Measurements from ENCODE around the gene PLCB4. TPM values are rescaled to one million over a fixed set of nuclear protein-coding genes. Genes with fewer than 3 reads are reported as not detected.

PLCB4 gene
- total RNA-seq, 4 donors from 2014 or later = 6.3 to 24.5 (median 10.4) TPM

DNA sequence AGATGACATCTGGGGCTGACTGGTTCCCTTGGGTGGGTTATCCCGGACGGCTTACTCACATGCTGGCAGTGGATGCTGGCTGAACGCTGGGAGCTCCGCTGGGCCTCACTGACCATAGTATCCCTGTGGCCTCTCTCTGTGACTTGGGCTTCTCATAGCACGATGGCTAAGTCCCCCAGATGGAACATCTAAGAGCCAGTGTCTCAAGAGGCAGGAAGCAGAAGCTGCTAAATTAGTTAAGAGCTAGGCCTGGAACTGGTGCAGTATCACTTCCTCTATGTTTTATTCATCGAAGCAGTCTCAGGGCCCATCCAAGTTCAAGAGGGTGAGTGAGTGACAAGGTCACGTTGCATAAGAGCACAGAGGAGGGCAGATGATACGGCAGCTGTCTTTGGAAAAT is 329.0 kb downstream of the PLCB4 start:
- TF ChIP-seq EP300 (IDR thresholded peaks at IDR 0.05) (no peak), POLR2AphosphoS5 (IDR thresholded peaks at IDR 0.05) (no peak), POLR2A (IDR thresholded peaks at IDR 0.05) (no peak)
- TF ChIP-seq, protein P1, sequence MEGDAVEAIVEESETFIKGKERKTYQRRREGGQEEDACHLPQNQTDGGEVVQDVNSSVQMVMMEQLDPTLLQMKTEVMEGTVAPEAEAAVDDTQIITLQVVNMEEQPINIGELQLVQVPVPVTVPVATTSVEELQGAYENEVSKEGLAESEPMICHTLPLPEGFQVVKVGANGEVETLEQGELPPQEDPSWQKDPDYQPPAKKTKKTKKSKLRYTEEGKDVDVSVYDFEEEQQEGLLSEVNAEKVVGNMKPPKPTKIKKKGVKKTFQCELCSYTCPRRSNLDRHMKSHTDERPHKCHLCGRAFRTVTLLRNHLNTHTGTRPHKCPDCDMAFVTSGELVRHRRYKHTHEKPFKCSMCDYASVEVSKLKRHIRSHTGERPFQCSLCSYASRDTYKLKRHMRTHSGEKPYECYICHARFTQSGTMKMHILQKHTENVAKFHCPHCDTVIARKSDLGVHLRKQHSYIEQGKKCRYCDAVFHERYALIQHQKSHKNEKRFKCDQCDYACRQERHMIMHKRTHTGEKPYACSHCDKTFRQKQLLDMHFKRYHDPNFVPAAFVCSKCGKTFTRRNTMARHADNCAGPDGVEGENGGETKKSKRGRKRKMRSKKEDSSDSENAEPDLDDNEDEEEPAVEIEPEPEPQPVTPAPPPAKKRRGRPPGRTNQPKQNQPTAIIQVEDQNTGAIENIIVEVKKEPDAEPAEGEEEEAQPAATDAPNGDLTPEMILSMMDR (IDR thresholded peaks at IDR 0.05) = no peak
- no peak for DNase-seq (ENCODE audit: low spot score in 2 of 2)
- Histone ChIP-seq H3K36me3 (no peaks in the 10 kb centered on the region), H3K27ac (no peak overlapping the region), H3K4me1 (no peaks in the 10 kb centered on the region), H3K9me3 (no peaks in the 10 kb centered on the region), H3K27me3 (no peaks in the 10 kb centered on the region), H3K4me3 (no peak overlapping the region)
- WGBS = 70% methylated on average over 6 of the region's 8 CpGs

DNA sequence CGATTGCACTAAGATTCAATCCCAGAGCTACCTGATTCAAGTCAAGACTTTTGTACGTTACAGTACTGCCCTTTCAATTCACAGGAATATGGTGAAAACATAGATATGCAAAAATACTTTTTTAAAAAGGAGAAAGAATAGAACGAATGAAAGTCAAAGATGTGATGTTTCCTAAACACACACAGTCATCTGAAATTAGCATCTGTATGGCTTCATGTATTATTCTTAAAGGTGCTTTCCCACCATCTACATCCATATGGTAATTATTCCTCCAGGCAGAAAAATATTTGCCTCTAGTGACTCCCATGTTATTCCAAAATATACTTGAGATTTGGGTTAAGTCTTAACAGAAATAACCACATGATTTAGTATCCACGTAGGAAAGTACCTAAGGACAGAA is 330.0 kb downstream of the PLCB4 start:
- TF ChIP-seq EP300 (IDR thresholded peaks at IDR 0.05) = no peak
- TF ChIP-seq POLR2A (IDR thresholded peaks at IDR 0.05) = no peak
- no peak for TF ChIP-seq POLR2AphosphoS5 (IDR thresholded peaks at IDR 0.05)
- TF ChIP-seq, protein P1 (IDR thresholded peaks at IDR 0.05) = no peak
- no peak overlapping the region for H3K27ac ChIP-seq
- no peaks in the 10 kb centered on the region for H3K4me1 ChIP-seq
- DNase-seq (ENCODE audit: low spot score in 2 of 2) = no peak
- no peaks in the 10 kb centered on the region for H3K27me3 ChIP-seq
- 66% methylated on average over 4 of the region's 4 CpGs for WGBS
- no peak overlapping the region for H3K4me3 ChIP-seq
- H3K9me3 ChIP-seq = no peaks in the 10 kb centered on the region
- no peaks in the 10 kb centered on the region for H3K36me3 ChIP-seq

DNA sequence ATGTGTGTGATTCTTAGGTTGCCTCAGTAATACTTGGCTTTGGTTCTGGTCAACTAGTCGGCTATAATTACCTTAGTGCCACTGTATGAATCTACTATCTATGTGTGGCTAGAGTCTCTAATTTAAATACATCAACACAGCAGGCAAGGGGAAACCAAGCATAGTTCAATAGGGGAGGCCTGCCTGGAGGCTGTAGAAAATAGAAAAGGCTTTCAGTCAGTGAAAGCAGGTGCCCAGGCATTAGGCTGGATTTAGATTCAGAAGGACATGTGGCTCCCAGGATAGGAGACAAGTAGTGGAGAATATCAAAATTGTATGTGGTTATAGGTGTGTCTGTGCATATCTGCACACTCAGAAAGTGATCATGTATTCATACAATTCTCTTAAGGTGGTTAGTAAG is 330.4 kb downstream of the PLCB4 start:
- no peak overlapping the region for H3K27ac ChIP-seq
- no peaks in the 10 kb centered on the region for H3K27me3 ChIP-seq
- TF ChIP-seq POLR2A (IDR thresholded peaks at IDR 0.05) (no peak), POLR2AphosphoS5 (IDR thresholded peaks at IDR 0.05) (no peak), EP300 (IDR thresholded peaks at IDR 0.05) (no peak)
- TF ChIP-seq, protein P1 (IDR thresholded peaks at IDR 0.05) = no peak
- no peaks in the 10 kb centered on the region for H3K4me1 ChIP-seq
- 50% methylated on average over 1 of the region's 1 CpG for WGBS
- no peak for DNase-seq (ENCODE audit: low spot score in 2 of 2)
- no peak overlapping the region for H3K4me3 ChIP-seq
- no peaks in the 10 kb centered on the region for H3K9me3 ChIP-seq
- H3K36me3 ChIP-seq = no peaks in the 10 kb centered on the region

DNA sequence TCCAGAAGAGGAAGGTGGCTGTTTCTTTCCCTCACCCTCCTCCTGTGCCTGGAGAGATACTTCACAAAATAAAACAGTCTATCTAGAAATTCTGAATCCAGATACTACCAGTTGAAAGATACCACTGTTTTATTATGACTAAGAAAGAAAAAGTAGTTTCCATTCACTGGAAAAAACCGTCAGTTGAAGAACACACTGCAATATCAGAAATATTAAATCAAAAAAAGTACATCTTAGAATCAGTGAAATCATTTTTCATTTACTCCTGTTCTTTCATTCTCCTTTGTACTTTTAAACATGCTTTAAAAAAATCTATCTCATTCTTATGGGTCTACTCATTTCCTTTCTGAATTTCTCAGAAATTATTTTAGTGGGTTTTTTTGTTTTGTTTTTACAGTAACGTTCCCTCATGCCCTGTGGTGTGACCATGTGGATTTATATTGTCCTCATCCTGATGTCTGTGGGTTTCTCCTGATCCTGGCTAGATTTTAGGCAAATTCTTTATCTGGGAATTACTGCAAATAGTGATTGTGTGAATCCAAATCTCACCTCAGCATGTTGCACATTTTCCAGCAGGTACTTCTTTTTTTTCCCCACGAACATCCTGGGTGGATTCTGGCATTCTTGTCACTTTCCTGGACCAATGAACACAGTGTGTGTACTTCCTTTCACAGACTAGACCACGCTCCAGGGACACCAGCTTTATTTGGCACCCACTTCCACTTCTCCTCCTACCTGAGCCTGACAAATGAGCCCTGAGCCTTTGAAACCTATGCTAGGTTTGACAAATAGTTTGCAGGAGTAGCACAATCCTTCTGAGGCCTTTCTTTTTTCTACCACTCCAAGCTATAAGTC is 331.5 kb downstream of the PLCB4 start:
- TF ChIP-seq POLR2AphosphoS5 (IDR thresholded peaks at IDR 0.05) (no peak), POLR2A (IDR thresholded peaks at IDR 0.05) (no peak), EP300 (IDR thresholded peaks at IDR 0.05) (no peak)
- TF ChIP-seq, protein P1 (IDR thresholded peaks at IDR 0.05) = no peak
- no peak for DNase-seq (ENCODE audit: low spot score in 2 of 2)
- no peak overlapping the region for H3K4me3 ChIP-seq
- H3K27ac ChIP-seq = no peak overlapping the region
- no peaks in the 10 kb centered on the region for H3K4me1 ChIP-seq
- WGBS = 64% methylated on average over 4 of the region's 4 CpGs
- no peaks in the 10 kb centered on the region for H3K9me3 ChIP-seq
- H3K36me3 ChIP-seq = no peaks in the 10 kb centered on the region
- H3K27me3 ChIP-seq = no peaks in the 10 kb centered on the region

DNA sequence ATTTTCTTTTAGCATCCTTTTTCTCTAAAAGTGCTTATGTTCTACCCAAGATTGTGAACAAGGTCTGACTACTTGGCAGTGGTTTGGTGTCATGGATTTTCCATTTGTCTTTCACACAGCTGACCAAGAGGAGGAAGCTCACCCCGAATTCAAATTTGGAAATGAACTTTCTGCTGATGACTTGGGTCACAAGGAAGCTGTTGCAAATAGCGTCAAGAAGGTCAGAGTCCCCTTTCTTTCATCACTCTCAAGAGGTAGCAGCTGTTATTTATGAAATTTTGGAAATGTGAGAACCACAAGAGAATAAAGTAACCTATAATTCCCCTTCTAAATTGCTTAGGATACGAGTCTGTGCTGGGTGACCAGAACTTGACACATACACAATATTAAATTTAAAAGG is 332.5 kb downstream of the PLCB4 start:
- TF ChIP-seq, protein P1 (IDR thresholded peaks at IDR 0.05) = no peak
- TF ChIP-seq POLR2AphosphoS5 (IDR thresholded peaks at IDR 0.05) (no peak), POLR2A (IDR thresholded peaks at IDR 0.05) (no peak), EP300 (IDR thresholded peaks at IDR 0.05) (no peak)
- WGBS = 92% methylated on average over 3 of the region's 3 CpGs

More for the DNA sequence above, 332.5 kb downstream of the PLCB4 start:
- no peak overlapping the region for H3K4me3 ChIP-seq
- no peaks in the 10 kb centered on the region for H3K9me3 ChIP-seq
- DNase-seq (ENCODE audit: low spot score in 2 of 2) = no peak
- H3K36me3 ChIP-seq = no peaks in the 10 kb centered on the region
- H3K4me1 ChIP-seq = no peaks in the 10 kb centered on the region
- H3K27me3 ChIP-seq = no peaks in the 10 kb centered on the region
- no peak overlapping the region for H3K27ac ChIP-seq
